ENCODE data around the gene CLCNKB. TPM values are rescaled to one million over a fixed set of nuclear protein-coding genes. Genes with fewer than 3 reads are reported as not detected.

CLCNKB gene
- total RNA-seq, 2 donors from 2014 or later, result 0.13 TPM; not detected in 1

- H3K4me1 Mint-ChIP-seq, result peaks cover 14% of the 10 kb centered on the region
- H3K27ac Mint-ChIP-seq, result no peak overlapping the region
These were observed 23.7 kb downstream of the CLCNKB start for GRCh38 chr1:16067127-16067768.

GRCh38 chr1:16067933-16068332 is 24.4 kb downstream of the CLCNKB start:
- H3K27me3 Mint-ChIP-seq, result peaks cover 7% of the 10 kb centered on the region
- peaks cover 14% of the 10 kb centered on the region for H3K4me1 Mint-ChIP-seq
- H3K36me3 Mint-ChIP-seq (ENCODE audit: low read depth), result no peaks in the 10 kb centered on the region
- H3K4me3 Mint-ChIP-seq, result no peak overlapping the region
- no peak overlapping the region for H3K27ac Mint-ChIP-seq
- no peak for ATAC-seq (replicated peaks)
- H3K9me3 Mint-ChIP-seq, result no peaks in the 10 kb centered on the region

More at GRCh38 chr1:16067127-16067768, 23.7 kb downstream of the CLCNKB start:
- H3K27me3 Mint-ChIP-seq, result peaks cover 7% of the 10 kb centered on the region
- H3K4me3 Mint-ChIP-seq, result no peak overlapping the region
- no peaks in the 10 kb centered on the region for H3K36me3 Mint-ChIP-seq (ENCODE audit: low read depth)
- ATAC-seq (replicated peaks), result peak; percentile 27
- H3K9me3 Mint-ChIP-seq, result no peaks in the 10 kb centered on the region

GRCh38 chr1:16068356-16069270 is 25.0 kb downstream of the CLCNKB start:
- H3K9me3 Mint-ChIP-seq, result no peaks in the 10 kb centered on the region
- no peak for ATAC-seq (replicated peaks)
- H3K27ac Mint-ChIP-seq, result no peak overlapping the region
- H3K4me1 Mint-ChIP-seq, result peaks cover 14% of the 10 kb centered on the region
- peaks cover 7% of the 10 kb centered on the region for H3K27me3 Mint-ChIP-seq
- no peaks in the 10 kb centered on the region for H3K36me3 Mint-ChIP-seq (ENCODE audit: low read depth)
- H3K4me3 Mint-ChIP-seq, result no peak overlapping the region

- ATAC-seq (replicated peaks), result no peak
- no peak overlapping the region for H3K27ac Mint-ChIP-seq
- no peak overlapping the region for H3K4me3 Mint-ChIP-seq
- H3K36me3 Mint-ChIP-seq (ENCODE audit: low read depth), result no peaks in the 10 kb centered on the region
- H3K27me3 Mint-ChIP-seq, result peaks cover 9% of the 10 kb centered on the region
- H3K4me1 Mint-ChIP-seq, result peaks cover 9% of the 10 kb centered on the region
- H3K9me3 Mint-ChIP-seq, result no peaks in the 10 kb centered on the region
These were observed 27.2 kb downstream of the CLCNKB start for GRCh38 chr1:16070640-16071355.

- Mint-ChIP-seq H3K36me3 (ENCODE audit: low read depth) (no peaks in the 10 kb centered on the region), H3K9me3 (no peaks in the 10 kb centered on the region), H3K4me3 (peak overlapping the region; percentile 4), H3K4me1 (peaks cover 9% of the 10 kb centered on the region), H3K27ac (no peak overlapping the region), H3K27me3 (peaks cover 9% of the 10 kb centered on the region)
- ATAC-seq (replicated peaks), result no peak
These were observed 28.0 kb downstream of the CLCNKB start for GRCh38 chr1:16071614-16072013.

- H3K4me1 Mint-ChIP-seq, result peaks cover 9% of the 10 kb centered on the region
- H3K9me3 Mint-ChIP-seq, result no peaks in the 10 kb centered on the region
- no peak overlapping the region for H3K27ac Mint-ChIP-seq
- peak overlapping the region; percentile 4 for H3K4me3 Mint-ChIP-seq
- no peaks in the 10 kb centered on the region for H3K36me3 Mint-ChIP-seq (ENCODE audit: low read depth)
- ATAC-seq (replicated peaks), result no peak
- peaks cover 9% of the 10 kb centered on the region for H3K27me3 Mint-ChIP-seq
These were observed 28.5 kb downstream of the CLCNKB start for GRCh38 chr1:16072095-16072494.

- peaks cover 9% of the 10 kb centered on the region for H3K4me1 Mint-ChIP-seq
- peaks cover 9% of the 10 kb centered on the region for H3K27me3 Mint-ChIP-seq
- peak; percentile 2 for ATAC-seq (replicated peaks)
- peak overlapping the region; percentile 4 for H3K4me3 Mint-ChIP-seq
- H3K9me3 Mint-ChIP-seq, result no peaks in the 10 kb centered on the region
- no peaks in the 10 kb centered on the region for H3K36me3 Mint-ChIP-seq (ENCODE audit: low read depth)
- no peak overlapping the region for H3K27ac Mint-ChIP-seq
These were observed 29.3 kb downstream of the CLCNKB start for GRCh38 chr1:16072616-16073484.

GRCh38 chr1:16073490-16074119 is 30.0 kb downstream of the CLCNKB start, which contains the start of gene FAM131C:
Gene FAM131C (minus strand): TSS chr1:16073651. CDS start chr1:16073442, 209 bp downstream.
- no peaks in the 10 kb centered on the region for H3K36me3 Mint-ChIP-seq (ENCODE audit: low read depth)
- H3K27me3 Mint-ChIP-seq, result peaks cover 9% of the 10 kb centered on the region
- peak within 1 kb of the TSS; percentile 70 for H3K4me3 Mint-ChIP-seq
- ATAC-seq (replicated peaks), result peak; percentile 78
- peak within 1 kb of the TSS; percentile 26 for H3K27ac Mint-ChIP-seq
- peaks cover 9% of the 10 kb centered on the region for H3K4me1 Mint-ChIP-seq
- H3K9me3 Mint-ChIP-seq, result no peaks in the 10 kb centered on the region

GRCh38 chr1:16074217-16074616 is 30.6 kb downstream of the CLCNKB start:
- Mint-ChIP-seq H3K4me3 (peak overlapping the region; percentile 70), H3K27me3 (peaks cover 9% of the 10 kb centered on the region), H3K36me3 (ENCODE audit: low read depth) (no peaks in the 10 kb centered on the region), H3K27ac (peak overlapping the region; percentile 26), H3K4me1 (peaks cover 14% of the 10 kb centered on the region), H3K9me3 (no peaks in the 10 kb centered on the region)
- no peak for ATAC-seq (replicated peaks)

- no peaks in the 10 kb centered on the region for H3K36me3 Mint-ChIP-seq (ENCODE audit: low read depth)
- no peak overlapping the region for H3K4me3 Mint-ChIP-seq
- ATAC-seq (replicated peaks), result no peak
These were observed 31.9 kb downstream of the CLCNKB start for GRCh38 chr1:16075337-16076030.

GRCh38 chr1:16076031-16076864 is 32.7 kb downstream of the CLCNKB start:
- no peaks in the 10 kb centered on the region for H3K9me3 Mint-ChIP-seq
- peaks cover 14% of the 10 kb centered on the region for H3K4me1 Mint-ChIP-seq
- ATAC-seq (replicated peaks), result no peak
- peaks cover 9% of the 10 kb centered on the region for H3K27me3 Mint-ChIP-seq
- H3K4me3 Mint-ChIP-seq, result no peak overlapping the region
- H3K36me3 Mint-ChIP-seq (ENCODE audit: low read depth), result no peaks in the 10 kb centered on the region
- H3K27ac Mint-ChIP-seq, result no peak overlapping the region

More at GRCh38 chr1:16075337-16076030, 31.9 kb downstream of the CLCNKB start:
- Mint-ChIP-seq H3K9me3 (no peaks in the 10 kb centered on the region), H3K27ac (no peak overlapping the region), H3K4me1 (peaks cover 14% of the 10 kb centered on the region), H3K27me3 (peaks cover 9% of the 10 kb centered on the region)

GRCh38 chr1:16076865-16077238 is 33.3 kb downstream of the CLCNKB start:
- no peaks in the 10 kb centered on the region for H3K36me3 Mint-ChIP-seq (ENCODE audit: low read depth)
- no peak for ATAC-seq (replicated peaks)
- peaks cover 14% of the 10 kb centered on the region for H3K4me1 Mint-ChIP-seq
- no peak overlapping the region for H3K4me3 Mint-ChIP-seq
- peaks cover 9% of the 10 kb centered on the region for H3K27me3 Mint-ChIP-seq
- no peaks in the 10 kb centered on the region for H3K9me3 Mint-ChIP-seq
- H3K27ac Mint-ChIP-seq, result no peak overlapping the region

All from activated T-helper 17 cell treated with anti-CD3 and anti-CD28 coated beads, Interleukin-2, amount 50 U/mL, for 72 hours (primary cell).